Thyroid gland (tissue), 4 donors: ENCODE measurements around the gene F8. TPM values are rescaled to one million over a fixed set of nuclear protein-coding genes. Genes with fewer than 3 reads are reported as not detected.
"Not testable (repeated sequence)": the region's sequence is repeated elsewhere in the genome, so short reads cannot be mapped to it uniquely, and the experiment has no call there.

Experiments
- DNase-seq, 2 donors: peaks; one replicate each; pipeline ENCODE4 v3.0.0-alpha.2; 2019
- H3K27ac ChIP-seq, 3 donors: fragments of 200-600 bp; sonication (generic); 1 replicate in 2 of 3; 2 replicates in 1 of 3; pipeline ENCODE4 v1.5.1; 2016 to 2019; ENCODE audit warnings: mild to moderate bottlenecking in 1 of 3, moderate library complexity in 1 of 3
- H3K27me3 ChIP-seq: fragments of 200-600 bp; sonication (generic); one replicate; pipeline ENCODE4 v1.5.1; 2019
- H3K36me3 ChIP-seq, 2 donors: fragments of 200-600 bp; sonication (generic); one replicate each; pipeline ENCODE4 v1.5.1; 2016 to 2019
- H3K4me1 ChIP-seq, 2 donors: fragments of 200-600 bp; sonication (generic); one replicate each; pipeline ENCODE4 v1.5.1; 2017 to 2019
- H3K4me3 ChIP-seq, 3 donors: fragments of 200-600 bp; sonication (generic); replicated peaks in 1 of 3; 1 replicate in 2 of 3; 2 replicates in 1 of 3; pipeline ENCODE4 v1.5.1; 2016; ENCODE audit warnings: mild to moderate bottlenecking in 1 of 3
- H3K9me3 ChIP-seq: fragments of 200-600 bp; sonication (generic); one replicate; pipeline ENCODE4 v1.5.1; 2017
- POLR2A ChIP-seq, 2 donors: fragments of 450-650 bp; IDR thresholded peaks; one replicate each; pipeline ENCODE4 v1.6.1; 2017; ENCODE audit warnings: antibody characterized with exemption in 2 of 2, mild to moderate bottlenecking in 2 of 2, moderate library complexity in 1 of 2
- WGBS, 2 donors: methylation state at CpG; one replicate each; pipeline ENCODE4 v1.1.5; 2017; 5-methylcytosine and 5-hydroxymethylcytosine counted together
- intact Hi-C: fragments of 100-400 bp; cut with DNase I; formaldehyde crosslinking; loops from one replicate; pipeline ENCODE4 v1.15.1; 2023
- total RNA-seq, 4 donors: library from RNA; depleted of rRNA; stranded (reverse); fragments of >200 nt; gene quantifications; one replicate each; pipeline ENCODE4 v1.2.3, GENCODE V29; 2016
- TF ChIP-seq, protein P1 (sequence below), 6 experiments: fragments of 200-600 bp in 3 of 6; fragments of 450-650 bp in 3 of 6; sonication (generic) in 3 of 6; IDR thresholded peaks; one replicate each; pipeline ENCODE4 v1.5.1; 2016 to 2019; ENCODE audit warnings: antibody characterized with exemption in 6 of 6, mild to moderate bottlenecking in 2 of 6, inconsistent platforms in 1 of 6, moderate library complexity in 1 of 6

The F8 gene
- total RNA-seq, 4 donors from 2014 or later: 17.3 to 43.1 (median 29.3) TPM

DNA sequence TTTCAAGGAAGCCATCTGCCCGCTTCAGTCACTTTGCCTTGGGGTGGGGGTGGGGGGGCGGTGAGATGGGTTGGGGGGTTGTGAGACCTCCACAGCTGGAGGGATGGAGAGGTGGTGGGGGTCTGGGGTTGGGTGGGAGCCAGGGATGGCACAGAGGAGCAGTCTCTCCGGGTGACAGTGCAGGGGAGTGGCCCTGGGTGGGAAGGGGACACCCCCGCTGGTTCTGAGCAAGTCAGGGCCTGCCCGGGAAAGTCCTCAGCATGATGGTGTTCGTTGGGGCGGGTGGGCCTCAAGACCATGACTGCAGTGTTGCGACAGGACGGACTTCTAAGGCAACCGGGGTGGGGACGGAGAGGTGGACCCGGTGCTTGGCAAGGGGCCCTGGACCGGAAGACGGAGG, 137.0 kb downstream of the F8 start:
- H3K27ac ChIP-seq, H3K36me3 ChIP-seq, intact Hi-C loops, H3K4me3 ChIP-seq, DNase-seq, H3K9me3 ChIP-seq, H3K27me3 ChIP-seq, H3K4me1 ChIP-seq: not testable (repeated sequence)
- no CpG with 5 or more reads among the region's 14 CpGs for WGBS, 2 donors

DNA sequence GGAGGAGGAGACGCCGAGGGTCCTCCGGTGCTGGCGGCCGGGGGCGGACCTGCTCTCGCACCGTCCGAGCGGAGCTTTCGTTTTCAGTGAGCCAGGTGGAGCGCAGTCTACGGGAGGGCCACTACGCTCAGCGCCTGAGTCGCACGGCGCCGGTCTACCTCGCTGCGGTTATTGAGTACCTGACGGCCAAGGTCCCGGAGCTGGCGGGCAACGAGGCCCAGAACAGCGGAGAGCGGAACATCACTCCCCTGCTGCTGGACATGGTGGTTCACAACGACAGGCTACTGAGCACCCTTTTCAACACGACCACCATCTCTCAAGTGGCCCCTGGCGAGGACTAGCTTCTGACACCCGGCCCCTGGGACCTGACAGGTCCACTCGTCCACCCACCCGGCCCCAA, 137.5 kb downstream of the F8 start:
- H3K27me3 ChIP-seq, DNase-seq, H3K4me1 ChIP-seq, intact Hi-C loops, H3K27ac ChIP-seq, H3K4me3 ChIP-seq, H3K9me3 ChIP-seq, H3K36me3 ChIP-seq: not testable (repeated sequence)
- no CpG with 5 or more reads among the region's 33 CpGs for WGBS, 2 donors

DNA sequence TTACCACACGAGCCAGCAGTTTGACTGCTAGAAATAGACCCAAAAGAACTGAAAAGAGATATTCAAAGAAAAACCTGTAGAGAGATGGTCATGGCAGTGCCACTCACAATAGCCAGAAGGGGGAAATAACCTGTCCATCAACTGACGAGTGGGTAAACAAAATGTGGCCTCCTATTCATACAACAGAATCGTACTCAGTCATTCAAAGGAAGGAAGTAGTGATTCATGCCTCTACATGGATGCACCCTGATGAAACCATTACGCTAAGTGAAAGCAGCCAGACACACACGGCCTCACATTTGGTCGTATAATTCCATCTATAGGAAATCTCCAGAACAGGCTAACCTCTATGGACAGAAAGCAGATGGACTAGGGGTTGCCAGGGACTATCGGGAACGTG, 138.5 kb downstream of the F8 start:
- H3K36me3 ChIP-seq, H3K9me3 ChIP-seq, intact Hi-C loops, H3K27me3 ChIP-seq, H3K4me1 ChIP-seq, H3K27ac ChIP-seq, DNase-seq, H3K4me3 ChIP-seq: not testable (repeated sequence)
- WGBS, 2 donors: no CpG with 5 or more reads among the region's 8 CpGs

DNA sequence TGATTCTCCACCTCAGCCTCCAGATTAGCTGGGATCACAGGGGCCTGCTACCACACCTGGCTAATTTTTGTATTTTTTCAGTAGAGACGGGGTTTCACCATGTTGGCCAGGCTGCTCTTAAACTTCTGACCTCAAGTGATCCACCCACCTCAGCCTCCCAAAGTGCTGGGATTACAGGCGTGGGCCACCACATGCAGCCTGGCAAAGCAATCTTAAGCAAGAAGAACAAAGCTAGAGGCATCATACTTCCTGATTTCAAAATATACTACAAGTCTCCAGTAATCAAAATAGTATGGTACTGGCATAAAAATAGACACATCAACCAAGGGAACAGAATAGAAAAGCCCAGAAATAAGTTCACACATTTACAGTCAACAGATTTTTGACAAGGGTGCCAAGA, 149.2 kb downstream of the F8 start:
- H3K36me3 ChIP-seq: no peaks in the 10 kb centered on the region
- intact Hi-C loops: no loop called here
- WGBS, 2 donors: 84 to 86% methylated on average over 2 of the region's 2 CpGs
- H3K27me3 ChIP-seq: no peaks in the 10 kb centered on the region
- H3K27ac ChIP-seq: no peak overlapping the region
- H3K4me3 ChIP-seq: no peak overlapping the region
- no peak for DNase-seq
- no peaks in the 10 kb centered on the region for H3K4me1 ChIP-seq
- no peaks in the 10 kb centered on the region for H3K9me3 ChIP-seq
- TF ChIP-seq POLR2A (IDR thresholded peaks at IDR 0.05): no peak
- TF ChIP-seq, protein P1, sequence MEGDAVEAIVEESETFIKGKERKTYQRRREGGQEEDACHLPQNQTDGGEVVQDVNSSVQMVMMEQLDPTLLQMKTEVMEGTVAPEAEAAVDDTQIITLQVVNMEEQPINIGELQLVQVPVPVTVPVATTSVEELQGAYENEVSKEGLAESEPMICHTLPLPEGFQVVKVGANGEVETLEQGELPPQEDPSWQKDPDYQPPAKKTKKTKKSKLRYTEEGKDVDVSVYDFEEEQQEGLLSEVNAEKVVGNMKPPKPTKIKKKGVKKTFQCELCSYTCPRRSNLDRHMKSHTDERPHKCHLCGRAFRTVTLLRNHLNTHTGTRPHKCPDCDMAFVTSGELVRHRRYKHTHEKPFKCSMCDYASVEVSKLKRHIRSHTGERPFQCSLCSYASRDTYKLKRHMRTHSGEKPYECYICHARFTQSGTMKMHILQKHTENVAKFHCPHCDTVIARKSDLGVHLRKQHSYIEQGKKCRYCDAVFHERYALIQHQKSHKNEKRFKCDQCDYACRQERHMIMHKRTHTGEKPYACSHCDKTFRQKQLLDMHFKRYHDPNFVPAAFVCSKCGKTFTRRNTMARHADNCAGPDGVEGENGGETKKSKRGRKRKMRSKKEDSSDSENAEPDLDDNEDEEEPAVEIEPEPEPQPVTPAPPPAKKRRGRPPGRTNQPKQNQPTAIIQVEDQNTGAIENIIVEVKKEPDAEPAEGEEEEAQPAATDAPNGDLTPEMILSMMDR (IDR thresholded peaks at IDR 0.05): no peak

DNA sequence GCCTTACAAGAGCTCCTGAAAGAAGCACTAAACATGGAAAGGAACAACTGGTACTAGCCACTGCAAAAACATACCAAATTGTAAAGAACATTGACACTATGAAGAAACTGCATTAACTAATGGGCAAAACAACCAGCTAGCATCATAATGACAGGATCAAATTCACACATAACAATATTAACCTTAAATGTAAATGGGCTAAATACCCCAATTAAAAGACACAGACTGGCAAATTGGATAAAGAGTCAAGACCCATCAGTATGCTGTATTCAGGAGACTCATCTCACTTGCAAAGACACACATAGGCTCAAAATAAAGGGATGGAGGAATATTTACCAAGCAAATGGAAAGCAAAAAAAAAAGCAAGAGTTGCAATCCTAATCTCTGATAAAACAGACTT, 154.0 kb downstream of the F8 start:
- H3K4me1 ChIP-seq, DNase-seq, H3K36me3 ChIP-seq, H3K4me3 ChIP-seq, H3K27me3 ChIP-seq, H3K9me3 ChIP-seq, intact Hi-C loops, H3K27ac ChIP-seq: not testable (repeated sequence)

DNA sequence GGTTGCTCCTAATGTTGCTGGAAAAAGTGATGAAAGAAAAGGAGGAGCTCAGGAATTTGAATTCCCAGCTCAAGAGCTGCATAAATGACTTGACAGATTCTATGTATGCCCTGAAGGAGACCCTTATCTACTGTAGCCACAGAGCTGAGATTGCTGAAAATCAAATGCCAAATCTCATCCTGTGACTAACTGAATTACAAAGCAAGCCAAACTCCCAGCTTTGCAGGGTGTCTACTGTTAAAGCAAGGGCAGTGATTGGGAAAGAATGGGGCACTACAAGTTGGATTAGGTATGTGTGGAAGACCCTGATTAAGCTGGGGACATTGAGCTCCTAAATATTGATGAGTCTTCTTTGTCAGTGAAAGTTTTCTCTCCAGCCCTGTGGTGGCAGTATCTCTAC, 167.3 kb downstream of the F8 start:
- H3K36me3 ChIP-seq: no peaks in the 10 kb centered on the region
- intact Hi-C loops: no loop called here
- H3K4me3 ChIP-seq: no peak overlapping the region
- no peak for TF ChIP-seq POLR2A (IDR thresholded peaks at IDR 0.05)
- TF ChIP-seq, protein P1 (IDR thresholded peaks at IDR 0.05): no peak
- no peaks in the 10 kb centered on the region for H3K27me3 ChIP-seq
- H3K9me3 ChIP-seq: no peaks in the 10 kb centered on the region
- no peak overlapping the region for H3K27ac ChIP-seq
- no peaks in the 10 kb centered on the region for H3K4me1 ChIP-seq
- DNase-seq: no peak

DNA sequence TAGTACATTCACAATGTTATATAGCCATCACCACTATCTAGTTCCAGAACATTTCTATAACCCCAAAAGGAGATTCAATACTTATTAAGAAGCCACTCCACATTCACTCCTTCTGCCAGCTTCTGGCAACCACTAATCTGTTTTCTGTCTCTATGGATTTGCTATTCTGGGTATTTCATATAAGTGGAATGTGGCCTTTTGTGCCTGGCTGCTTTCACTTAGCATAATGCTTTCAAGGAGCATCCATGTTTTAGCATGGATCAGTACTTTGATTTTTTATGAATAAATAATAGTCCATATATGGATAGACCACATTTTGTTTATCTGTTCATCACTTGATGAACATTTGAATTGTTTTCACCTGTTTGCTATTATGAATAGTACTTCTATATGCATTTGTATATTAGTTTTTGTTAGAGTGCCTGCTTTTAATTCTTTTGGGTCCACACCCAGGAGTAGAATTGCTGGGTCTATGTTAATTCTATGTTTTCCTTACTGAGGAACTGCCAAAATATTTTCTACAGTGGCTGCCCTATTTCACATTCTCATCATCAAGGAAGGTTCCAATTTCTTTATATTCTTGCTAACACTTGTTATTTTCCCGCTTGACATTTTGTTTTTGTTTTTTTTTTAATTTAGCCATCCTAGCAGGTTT, 171.4 kb downstream of the F8 start:
- no peak overlapping the region for H3K27ac ChIP-seq
- intact Hi-C loops: no loop called here
- 95 to 100% methylated on average over 1 of the region's 1 CpG for WGBS, 2 donors

More for the DNA sequence above, 171.4 kb downstream of the F8 start:
- no peak for DNase-seq
- no peaks in the 10 kb centered on the region for H3K4me1 ChIP-seq
- H3K4me3 ChIP-seq: no peak overlapping the region
- no peaks in the 10 kb centered on the region for H3K36me3 ChIP-seq
- TF ChIP-seq POLR2A (IDR thresholded peaks at IDR 0.05): no peak
- TF ChIP-seq, protein P1 (IDR thresholded peaks at IDR 0.05): no peak
- no peaks in the 10 kb centered on the region for H3K27me3 ChIP-seq
- H3K9me3 ChIP-seq: no peaks in the 10 kb centered on the region
